ENCODE measurements around the gene PCDHA3.
"Not testable (repeated sequence)": the region's sequence is repeated elsewhere in the genome, so short reads cannot be mapped to it uniquely, and the experiment has no call there.

Gene PCDHA3

GRCh38 chr5:140848139-140849102 lies 47.6 kb downstream of the PCDHA3 start, which contains the start of gene PCDHA9:
TSS of gene PCDHA9 (plus strand) at chr5:140848382. CDS start at chr5:140848496, 114 bp downstream.
- peaks cover 21% of the 10 kb centered on the region; the same call in 1 of the 2 replicates for H3K9me3 ChIP-seq (ENCODE audit: insufficient read depth, low read depth, low read length)
- not testable (repeated sequence) for H3K4me3 ChIP-seq (ENCODE audit: low read length)

GRCh38 chr5:140849831-140850634 lies 49.2 kb downstream of the PCDHA3 start:
- H3K27ac ChIP-seq (ENCODE audit: low read length); H3K9ac ChIP-seq (ENCODE audit: low read depth, low read length); H3K9me3 ChIP-seq (ENCODE audit: insufficient read depth, low read depth, low read length); H3K4me3 ChIP-seq (ENCODE audit: low read length); H3K27me3 ChIP-seq (ENCODE audit: insufficient read depth, low read length); H3K36me3 ChIP-seq (ENCODE audit: insufficient read depth, low read depth, low read length); H3K4me1 ChIP-seq (ENCODE audit: insufficient read depth, low read length): not testable (repeated sequence)

More at GRCh38 chr5:140848139-140849102, 47.6 kb downstream of the PCDHA3 start, which contains the start of gene PCDHA9:
- not testable (repeated sequence) for H3K27ac ChIP-seq (ENCODE audit: low read length); H3K9ac ChIP-seq (ENCODE audit: low read depth, low read length); H3K27me3 ChIP-seq (ENCODE audit: insufficient read depth, low read length); H3K36me3 ChIP-seq (ENCODE audit: insufficient read depth, low read depth, low read length); H3K4me1 ChIP-seq (ENCODE audit: insufficient read depth, low read length)

All from iPS-20b (cell line).